PC-3 (cell line): ENCODE results near the gene IKZF1. TPM values are rescaled to one million over a fixed set of nuclear protein-coding genes. Genes with fewer than 3 reads are reported as not detected.

Source experiments
- ATAC-seq: fragments of 200-7000 bp; cut with Tn5 transposase; 2 replicates; pipeline ENCODE4 v1.9.1; 2020; ENCODE audit warnings: mild to moderate bottlenecking, moderate library complexity
- BruUV-seq: library from RNA; stranded (reverse); fragments of 400-500 nt; replicated peaks from 2 replicates; lab custom pipeline; 2021; lab: Mats Ljungman, UMichigan
- CTCF ChIA-PET: fragments of 300-600 bp; sonication (Branson Sonifier 250); formaldehyde crosslinking; loops from one replicate; lab custom pipeline; 2022; ENCODE audit warnings: antibody characterized with exemption; lab: Charles Lee
- POLR2A ChIA-PET: fragments of 300-600 bp; sonication (Branson Sonifier 250); formaldehyde crosslinking; loops from one replicate; lab custom pipeline; 2022; ENCODE audit warnings: antibody characterized with exemption; ENCODE audit not compliant: unreplicated experiment; lab: Charles Lee
- DNase-seq: peaks from one replicate; pipeline ENCODE4 v3.0.0-alpha.2; 2015
- H2AFZ ChIP-seq: fragments of 300-600 bp; sonication (generic); 2 replicates; pipeline ENCODE4 v1.6.0; 2016; ENCODE audit warnings: antibody characterized with exemption, low read length
- H3F3A ChIP-seq: fragments of 300-600 bp; sonication (generic); one replicate; pipeline ENCODE4 v1.6.0; 2017; ENCODE audit warnings: antibody characterized with exemption, low read length, control low read depth, mild to moderate bottlenecking; ENCODE audit not compliant: unreplicated experiment
- H3K27ac ChIP-seq: fragments of 300-600 bp; sonication (generic); 2 replicates; pipeline ENCODE4 v1.5.1; 2016; ENCODE audit warnings: mild to moderate bottlenecking, low read length
- H3K27me3 ChIP-seq: fragments of 300-600 bp; sonication (generic); 2 replicates; pipeline ENCODE4 v1.6.1; 2016; ENCODE audit warnings: low read length, mixed read lengths
- H3K36me3 ChIP-seq: fragments of 300-600 bp; sonication (generic); 2 replicates; pipeline ENCODE4 v1.6.1; 2016; ENCODE audit warnings: low read depth, mixed run types, low read length, mixed read lengths
- H3K4me1 ChIP-seq: fragments of 300-600 bp; sonication (generic); 2 replicates; pipeline ENCODE4 v1.5.1; 2016; ENCODE audit warnings: low read length; ENCODE audit not compliant: insufficient read depth
- H3K4me2 ChIP-seq: fragments of 300-600 bp; sonication (generic); 2 replicates; pipeline ENCODE4 v1.6.0; 2016; ENCODE audit warnings: low read length
- H3K4me3 ChIP-seq: fragments of 300-600 bp; sonication (generic); 2 replicates; pipeline ENCODE4 v1.5.1; 2016; ENCODE audit warnings: mild to moderate bottlenecking, low read length, mixed read lengths
- H3K79me2 ChIP-seq: fragments of 300-600 bp; sonication (generic); 2 replicates; pipeline ENCODE4 v1.6.1; 2017; ENCODE audit warnings: low read length, mixed read lengths
- H3K9ac ChIP-seq: fragments of 300-600 bp; sonication (generic); 2 replicates; pipeline ENCODE4 v1.6.0; 2016; ENCODE audit warnings: mild to moderate bottlenecking, low read length
- H3K9me2 ChIP-seq: fragments of 300-600 bp; sonication (generic); replicated peaks from 2 replicates; pipeline ENCODE4 v1.6.1; 2016; ENCODE audit warnings: mixed run types, low read length, mixed read lengths
- H3K9me3 ChIP-seq: fragments of 300-600 bp; sonication (generic); 2 replicates; pipeline ENCODE4 v1.6.1; 2016; ENCODE audit warnings: low read length, mixed read lengths
- H4K20me1 ChIP-seq: fragments of 300-600 bp; sonication (generic); 2 replicates; pipeline ENCODE4 v1.6.1; 2016; ENCODE audit warnings: low read length, mixed read lengths
- EZH2 ChIP-seq: fragments of 300-600 bp; sonication (generic); IDR thresholded peaks from one replicate; pipeline ENCODE4 v1.6.1; 2017; ENCODE audit warnings: antibody characterized with exemption, mild to moderate bottlenecking, low read length; ENCODE audit not compliant: unreplicated experiment
- EZH2phosphoT487 ChIP-seq: fragments of 300-600 bp; sonication (generic); IDR thresholded peaks from 2 replicates; pipeline ENCODE4 v1.6.1; 2018; ENCODE audit warnings: mild to moderate bottlenecking, antibody characterized with exemption, low read length, borderline replicate concordance
- intact Hi-C: fragments of 100-400 bp; cut with micrococcal nuclease; formaldehyde crosslinking; loops from 2 replicates; pipeline ENCODE4 v1.9.0; 2023
- total RNA-seq: library from RNA; depleted of rRNA; stranded (reverse); fragments of >200 nt; gene quantifications from 2 replicates; pipeline ENCODE4 v1.2.3, GENCODE V29; 2014
- TF ChIP-seq, protein P1 (sequence below): fragments of 300-600 bp; sonication (generic); conservative IDR thresholded peaks from 2 replicates; pipeline ENCODE4 v1.5.1; 2017; ENCODE audit warnings: antibody characterized with exemption, low read depth, mild to moderate bottlenecking, low read length

IKZF1 gene
- total RNA-seq, 1 experiment from 2014 or later, result not detected

DNA sequence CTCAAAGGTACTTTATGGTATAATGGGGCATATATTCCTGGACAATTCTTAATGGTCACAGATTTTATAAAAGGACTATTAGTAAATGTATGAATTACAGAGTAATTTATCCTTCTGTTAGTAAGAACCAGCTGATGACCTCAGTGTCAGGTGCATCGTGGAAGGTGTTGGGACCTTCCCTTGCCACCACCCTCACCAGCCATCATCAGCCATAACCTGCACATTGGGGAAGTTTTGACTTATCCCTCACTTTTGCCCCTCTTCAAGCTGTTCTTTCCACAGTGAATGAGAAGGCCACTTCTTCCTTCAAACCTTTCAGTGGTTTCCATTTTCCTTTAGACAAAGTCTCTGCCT is 93.4 kb downstream of the IKZF1 start:
- no TSS peak for BruUV-seq
- no peak overlapping the region for H3K27ac ChIP-seq
- H4K20me1 ChIP-seq, result no peaks in the 10 kb centered on the region
- CTCF ChIA-PET, result no interaction called here
- no peaks in the 10 kb centered on the region for H3K79me2 ChIP-seq
- ATAC-seq (no peak), DNase-seq (no peak)
- no peak overlapping the region for H3K4me3 ChIP-seq
- no peak overlapping the region for H3K9ac ChIP-seq
- H3K4me2 ChIP-seq, result no peak overlapping the region
- POLR2A ChIA-PET, result no interaction called here
- H2AFZ ChIP-seq, result no peak overlapping the region
- no peaks in the 10 kb centered on the region for H3F3A ChIP-seq
- no peaks in the 10 kb centered on the region for H3K9me2 ChIP-seq
- H3K36me3 ChIP-seq, result no peaks in the 10 kb centered on the region
- H3K27me3 ChIP-seq, result peaks cover 80% of the 10 kb centered on the region
- H3K9me3 ChIP-seq, result no peaks in the 10 kb centered on the region
- intact Hi-C loops, result no loop called here
- TF ChIP-seq, protein P1, sequence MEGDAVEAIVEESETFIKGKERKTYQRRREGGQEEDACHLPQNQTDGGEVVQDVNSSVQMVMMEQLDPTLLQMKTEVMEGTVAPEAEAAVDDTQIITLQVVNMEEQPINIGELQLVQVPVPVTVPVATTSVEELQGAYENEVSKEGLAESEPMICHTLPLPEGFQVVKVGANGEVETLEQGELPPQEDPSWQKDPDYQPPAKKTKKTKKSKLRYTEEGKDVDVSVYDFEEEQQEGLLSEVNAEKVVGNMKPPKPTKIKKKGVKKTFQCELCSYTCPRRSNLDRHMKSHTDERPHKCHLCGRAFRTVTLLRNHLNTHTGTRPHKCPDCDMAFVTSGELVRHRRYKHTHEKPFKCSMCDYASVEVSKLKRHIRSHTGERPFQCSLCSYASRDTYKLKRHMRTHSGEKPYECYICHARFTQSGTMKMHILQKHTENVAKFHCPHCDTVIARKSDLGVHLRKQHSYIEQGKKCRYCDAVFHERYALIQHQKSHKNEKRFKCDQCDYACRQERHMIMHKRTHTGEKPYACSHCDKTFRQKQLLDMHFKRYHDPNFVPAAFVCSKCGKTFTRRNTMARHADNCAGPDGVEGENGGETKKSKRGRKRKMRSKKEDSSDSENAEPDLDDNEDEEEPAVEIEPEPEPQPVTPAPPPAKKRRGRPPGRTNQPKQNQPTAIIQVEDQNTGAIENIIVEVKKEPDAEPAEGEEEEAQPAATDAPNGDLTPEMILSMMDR, result no peak
- TF ChIP-seq EZH2, result no peak
- no peaks in the 10 kb centered on the region for H3K4me1 ChIP-seq

DNA sequence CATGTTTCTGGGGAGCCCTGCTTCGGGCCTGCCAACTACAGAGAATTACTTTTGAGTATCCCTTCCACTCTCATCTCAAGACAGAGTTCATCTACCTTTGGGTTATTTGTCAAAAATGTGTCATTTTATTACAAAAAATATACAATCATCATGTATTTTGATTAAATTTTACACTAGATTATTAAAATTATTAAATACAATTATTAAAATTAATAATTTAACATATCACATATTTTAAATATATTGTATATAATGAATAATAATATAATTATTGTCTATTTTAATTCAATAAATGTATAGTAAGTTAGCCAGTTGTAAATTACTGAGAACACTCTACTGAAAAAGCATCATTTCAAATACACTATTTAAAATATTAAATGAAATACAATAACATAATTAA is 94.7 kb downstream of the IKZF1 start:
- BruUV-seq, result no TSS peak
- Histone ChIP-seq H3K27me3 (peaks cover 80% of the 10 kb centered on the region), H3K9ac (no peak overlapping the region), H3K4me3 (no peak overlapping the region), H3K4me1 (no peaks in the 10 kb centered on the region), H3K9me2 (no peaks in the 10 kb centered on the region), H4K20me1 (no peaks in the 10 kb centered on the region), H3K4me2 (no peak overlapping the region), H3K9me3 (no peaks in the 10 kb centered on the region), H3F3A (no peaks in the 10 kb centered on the region), H3K79me2 (no peaks in the 10 kb centered on the region), H3K36me3 (no peaks in the 10 kb centered on the region), H3K27ac (no peak overlapping the region), H2AFZ (no peak overlapping the region)
- DNase-seq (no peak), ATAC-seq (no peak)
- TF ChIP-seq EZH2phosphoT487 (no peak), EZH2 (no peak)
- TF ChIP-seq, protein P1, result no peak
- CTCF ChIA-PET, result no interaction called here
- POLR2A ChIA-PET, result no interaction called here
- intact Hi-C loops, result no loop called here

DNA sequence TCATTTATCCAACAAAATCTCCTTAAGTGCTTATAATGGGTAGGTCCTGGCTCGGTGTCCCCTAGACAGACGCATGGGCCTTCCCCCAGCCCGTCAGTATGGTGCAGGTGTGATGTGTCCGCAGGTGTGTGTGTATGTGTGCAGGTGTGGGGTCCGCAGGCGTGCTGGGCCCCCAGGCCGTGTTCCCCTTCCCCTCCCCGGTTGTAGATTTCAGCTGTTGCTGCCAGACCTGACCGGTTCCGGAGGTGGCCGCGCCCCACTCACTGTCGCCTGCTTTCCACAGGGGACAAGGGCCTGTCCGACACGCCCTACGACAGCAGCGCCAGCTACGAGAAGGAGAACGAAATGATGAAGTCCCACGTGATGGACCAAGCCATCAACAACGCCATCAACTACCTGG is 95.1 kb downstream of the IKZF1 start:
- DNase-seq (no peak), ATAC-seq (no peak)
- no peak overlapping the region for H3K27ac ChIP-seq
- intact Hi-C loops, result no loop called here
- H3K9me2 ChIP-seq, result no peaks in the 10 kb centered on the region
- no peak overlapping the region for H2AFZ ChIP-seq
- no peak overlapping the region for H3K9ac ChIP-seq
- H3K4me3 ChIP-seq, result no peak overlapping the region
- no peak for TF ChIP-seq EZH2phosphoT487
- TF ChIP-seq, protein P1, result no peak
- TF ChIP-seq EZH2, result no peak
- no peaks in the 10 kb centered on the region for H3F3A ChIP-seq
- no TSS peak for BruUV-seq
- CTCF ChIA-PET, result no interaction called here
- peaks cover 80% of the 10 kb centered on the region for H3K27me3 ChIP-seq
- no peaks in the 10 kb centered on the region for H3K4me1 ChIP-seq
- no peaks in the 10 kb centered on the region for H3K36me3 ChIP-seq
- no peaks in the 10 kb centered on the region for H3K79me2 ChIP-seq
- POLR2A ChIA-PET, result no interaction called here
- H3K9me3 ChIP-seq, result no peaks in the 10 kb centered on the region
- no peak overlapping the region for H3K4me2 ChIP-seq
- H4K20me1 ChIP-seq, result no peaks in the 10 kb centered on the region
